Hepatic stellate cell (primary cell): ENCODE results near the gene TTC7B.

Source experiments
- DNase-seq: peaks from one replicate; pipeline ENCODE4 v3.0.0; 2011; ENCODE audit warnings: low spot score

Gene TTC7B

DNA sequence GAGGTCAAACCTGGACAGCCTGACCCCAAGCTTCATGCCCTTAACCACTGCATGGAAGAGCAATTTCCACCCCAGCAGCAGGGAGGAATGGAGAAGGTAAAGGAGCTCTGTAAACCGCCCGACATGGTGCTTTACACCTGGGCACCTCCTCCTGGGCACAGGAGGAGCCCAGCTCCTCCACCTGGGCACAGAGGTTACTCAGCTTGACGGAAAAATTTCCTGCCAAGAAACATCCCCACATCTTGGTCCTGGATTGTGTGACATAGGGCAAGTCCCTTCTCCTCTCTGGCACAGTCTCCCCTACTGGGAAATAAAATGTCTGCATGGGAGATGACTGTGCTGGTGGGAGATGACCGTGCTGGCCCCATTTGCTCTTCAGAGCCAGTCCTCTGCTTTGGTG, 40.8 kb downstream of the TTC7B start:
- DNase-seq = no peak

DNA sequence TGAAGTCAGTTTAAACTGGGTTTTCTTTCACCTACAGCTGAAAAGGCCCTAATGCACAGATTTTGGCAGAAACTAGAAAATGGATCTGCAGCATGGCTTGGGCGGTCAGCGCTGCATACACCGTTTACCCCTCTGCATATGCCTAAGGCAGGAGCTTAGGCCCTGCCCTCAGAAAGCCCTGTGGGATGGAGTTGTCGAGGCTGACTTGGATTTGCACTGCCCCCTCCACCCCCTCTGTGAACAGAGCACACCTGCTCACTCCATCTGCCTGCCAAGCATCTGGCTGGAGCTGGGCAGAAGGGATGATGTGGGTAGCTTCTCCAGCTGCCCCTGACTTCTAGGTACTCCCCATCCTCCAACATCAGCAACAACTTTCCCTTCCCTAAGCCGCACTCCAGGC, 41.9 kb downstream of the TTC7B start:
- no peak for DNase-seq

DNA sequence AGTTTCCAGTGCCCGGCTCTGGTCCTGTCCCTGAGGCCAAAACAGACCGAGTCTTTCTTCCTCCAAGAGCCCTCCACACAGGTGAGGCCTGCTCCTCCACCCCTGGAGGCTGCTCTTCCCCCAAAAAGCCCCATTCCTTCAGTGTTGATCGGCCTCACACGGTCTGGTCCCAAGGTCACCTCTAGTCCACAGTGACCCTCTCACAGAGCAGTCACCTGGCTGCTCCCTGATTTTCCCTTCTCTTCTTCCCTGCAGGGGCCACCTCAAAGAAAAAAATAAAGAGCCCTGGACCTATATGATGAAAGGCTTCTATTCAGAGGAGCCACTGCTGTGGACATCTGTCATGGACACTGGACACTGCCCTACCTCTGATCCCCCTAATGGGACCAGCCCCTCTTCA, 42.5 kb downstream of the TTC7B start:
- no peak for DNase-seq

DNA sequence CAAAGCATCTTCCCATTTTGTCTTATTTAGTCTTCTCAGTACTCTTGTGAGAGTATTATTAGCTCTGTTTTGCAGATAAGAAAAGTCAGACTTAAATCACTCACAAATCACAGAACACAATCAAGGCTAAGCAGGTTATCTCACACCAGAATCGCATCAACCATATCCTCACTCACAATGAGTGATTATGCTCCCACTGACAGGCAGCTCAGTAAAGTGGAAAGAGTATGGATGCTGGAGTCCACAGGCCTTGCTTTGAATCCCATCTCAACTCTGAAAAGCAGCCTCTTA, 43.1 kb downstream of the TTC7B start:
- no peak for DNase-seq

DNA sequence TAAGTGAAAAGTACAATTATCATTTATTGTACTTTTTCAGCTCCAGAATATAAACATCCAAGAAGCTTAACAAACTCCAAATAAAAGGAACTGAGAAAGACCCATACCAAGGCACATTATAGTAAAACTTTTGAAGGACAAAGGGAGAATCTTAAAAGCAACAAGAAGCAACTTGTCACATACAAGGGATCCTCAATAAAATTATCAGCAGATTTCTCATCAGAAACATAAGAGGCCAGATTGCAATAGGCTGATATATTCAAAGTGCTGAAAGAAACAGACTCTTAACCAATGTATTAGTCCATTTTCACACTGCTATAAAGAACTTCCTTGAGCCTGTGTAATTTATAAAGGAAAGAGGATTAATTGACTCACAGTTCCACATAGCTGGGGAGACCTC, 48.3 kb downstream of the TTC7B start:
- DNase-seq = no peak

DNA sequence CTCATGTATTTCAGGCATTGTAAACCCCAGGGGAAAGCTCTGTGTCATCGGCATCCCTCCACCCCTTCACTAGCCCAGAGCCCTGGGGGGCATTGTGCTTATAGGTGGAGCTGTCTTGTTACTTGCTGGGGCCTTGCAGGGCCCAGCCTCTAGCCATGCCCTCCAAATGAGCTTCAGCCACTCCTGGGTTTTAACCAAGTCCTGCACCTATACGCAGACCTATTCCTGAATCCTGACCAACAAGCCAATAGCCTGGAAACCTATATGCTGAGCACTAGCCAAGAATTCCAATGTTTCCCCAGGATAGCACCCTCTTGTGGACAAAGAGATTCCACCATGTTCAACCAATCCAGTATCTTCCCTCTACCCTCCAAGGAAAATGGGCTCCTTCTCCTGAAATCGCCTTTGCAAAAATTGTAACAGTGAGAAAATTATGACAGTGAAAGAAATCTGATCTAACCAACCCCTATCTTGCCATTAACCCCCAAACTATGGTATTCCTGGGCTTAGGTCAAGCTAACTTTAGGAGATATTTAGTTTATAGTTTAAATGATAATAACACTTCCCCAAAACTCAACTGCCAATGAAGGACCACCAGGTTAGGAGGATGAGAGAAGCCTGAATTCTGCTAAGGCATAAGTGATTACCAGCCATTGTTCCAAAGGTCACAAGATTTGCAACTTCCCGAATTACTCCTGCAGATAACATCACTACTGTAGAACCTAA, 55.5 kb downstream of the TTC7B start:
- no peak for DNase-seq

DNA sequence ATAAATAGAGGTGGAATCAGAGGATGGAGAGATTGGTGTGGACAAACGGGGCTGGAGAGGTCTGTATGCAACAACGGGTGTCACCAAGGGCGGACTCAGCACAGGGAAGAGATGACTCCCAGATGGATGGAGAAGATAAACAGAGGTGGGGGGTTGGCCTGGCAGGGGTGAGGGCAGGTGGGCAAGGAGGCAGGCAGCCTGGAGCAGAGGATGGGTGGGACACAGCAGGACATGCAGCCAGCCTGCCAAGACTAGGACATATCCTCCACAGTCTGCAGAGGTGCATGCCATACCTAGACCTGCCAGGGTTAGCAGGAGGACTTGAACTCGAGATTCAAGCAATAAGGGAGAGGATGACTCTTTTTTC, 56.2 kb downstream of the TTC7B start:
- no peak for DNase-seq

DNA sequence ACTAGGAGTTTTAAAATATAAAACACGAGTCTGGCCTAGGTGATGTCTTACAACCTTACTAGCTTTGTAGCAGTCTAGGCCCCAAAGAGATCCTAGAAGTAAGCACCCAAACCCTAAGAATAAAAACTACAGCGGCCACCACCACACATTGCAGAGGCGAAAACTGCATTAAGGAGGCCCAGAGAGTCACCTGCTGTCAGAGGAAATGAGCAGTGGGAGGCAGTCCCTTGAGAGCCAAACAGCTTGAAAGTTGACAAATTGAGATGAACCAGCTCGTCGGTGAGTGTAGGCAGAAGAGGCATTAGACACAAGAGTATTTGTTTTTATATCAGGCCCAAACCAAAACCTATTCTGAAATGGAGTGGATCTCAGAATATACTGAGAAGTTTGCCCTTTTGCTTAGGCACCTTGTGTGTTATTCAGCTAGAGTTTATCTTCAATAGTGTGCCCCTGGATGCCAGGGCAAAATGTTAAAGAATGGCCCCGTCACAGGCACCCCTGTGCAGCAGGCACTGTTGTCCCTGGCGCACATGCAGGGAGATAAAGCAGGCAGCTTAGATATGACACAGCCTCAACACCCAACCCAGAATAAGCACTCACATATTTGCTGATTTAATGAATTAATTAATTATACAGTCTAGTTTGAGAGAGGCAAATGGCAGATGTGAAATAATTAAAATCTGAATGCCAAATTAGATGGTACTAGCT, 56.7 kb downstream of the TTC7B start:
- DNase-seq = no peak

DNA sequence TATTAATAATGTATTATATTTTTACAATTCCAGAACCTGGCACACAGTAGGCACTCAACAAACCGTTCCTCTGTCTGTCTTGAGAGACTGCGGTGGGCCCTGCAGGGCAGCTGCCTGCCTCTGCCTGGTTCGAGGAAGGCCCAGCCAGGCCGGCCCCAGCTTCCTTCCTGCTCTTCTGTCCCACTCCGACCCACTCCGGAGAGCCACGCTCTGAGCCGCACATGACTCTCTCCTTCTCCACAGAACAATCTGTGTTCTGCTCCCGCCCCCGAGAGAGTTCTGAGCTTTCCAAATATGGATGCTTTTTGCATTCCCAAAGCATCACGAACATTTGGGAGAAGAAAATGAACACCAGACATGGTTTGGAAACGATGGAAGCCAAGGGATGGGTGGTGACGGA, 57.3 kb downstream of the TTC7B start:
- peak; percentile 32 for DNase-seq

DNA sequence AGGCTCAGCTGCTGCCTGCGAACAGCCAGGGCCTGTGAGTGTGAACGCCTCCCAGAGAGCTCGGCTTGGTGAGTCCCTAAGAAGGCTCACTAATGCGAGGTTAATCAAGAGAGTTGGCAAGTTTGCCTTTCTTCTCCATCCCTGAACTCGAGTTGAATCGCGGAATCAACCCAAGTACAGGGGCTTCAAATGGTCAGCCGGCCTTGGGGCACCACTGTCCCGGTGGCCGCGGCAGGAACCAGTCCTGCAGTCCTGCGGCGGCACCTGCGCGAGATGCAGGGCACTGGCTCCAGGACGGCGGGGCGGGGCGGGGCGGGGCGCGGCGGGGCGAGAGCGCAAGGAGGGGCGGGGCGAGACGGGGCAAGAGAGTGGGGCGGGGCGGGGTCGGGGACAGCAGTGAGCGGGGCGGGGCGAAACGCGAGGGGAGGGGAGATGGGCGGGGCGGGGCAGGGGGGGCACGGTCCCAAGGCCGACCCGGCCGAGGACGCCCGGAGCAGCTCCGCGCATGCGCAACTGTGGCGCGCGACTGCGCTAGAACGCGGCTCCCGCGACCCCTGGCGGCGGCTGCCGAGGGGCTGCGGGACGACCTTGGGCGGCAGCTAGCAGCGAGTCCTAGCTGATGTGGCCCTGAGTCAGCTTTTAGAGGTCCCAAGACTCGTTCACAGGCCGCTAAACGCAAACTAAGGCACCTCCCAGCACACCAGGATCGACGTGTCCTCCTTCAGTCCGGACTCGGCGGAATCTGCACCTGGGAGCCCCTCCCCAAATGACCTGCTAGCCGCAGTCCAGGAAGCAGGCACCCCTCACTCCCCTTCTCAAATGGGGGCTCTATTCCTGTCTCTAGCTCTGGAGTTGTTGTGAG, 58.0 kb downstream of the TTC7B start:
- peak; percentile 96 for DNase-seq

DNA sequence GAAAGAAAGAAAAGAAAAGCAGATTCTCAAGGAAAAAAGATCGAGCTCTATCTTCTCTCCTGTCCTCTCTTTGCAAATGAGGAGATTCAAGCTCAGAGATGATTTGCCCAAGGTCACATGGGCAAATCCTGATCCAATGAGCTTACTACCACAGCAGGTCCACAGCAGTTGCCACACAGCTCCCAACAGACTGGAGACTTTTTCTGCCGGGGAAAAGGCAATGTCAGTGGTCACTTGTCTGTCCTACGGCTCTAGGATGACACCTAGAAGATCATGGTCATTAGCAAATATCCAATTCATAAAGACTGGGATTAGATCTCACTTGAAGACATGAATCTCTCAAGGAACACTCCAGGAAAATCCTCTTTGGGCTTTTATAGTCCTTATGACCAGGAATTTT, 58.8 kb downstream of the TTC7B start:
- no peak for DNase-seq

DNA sequence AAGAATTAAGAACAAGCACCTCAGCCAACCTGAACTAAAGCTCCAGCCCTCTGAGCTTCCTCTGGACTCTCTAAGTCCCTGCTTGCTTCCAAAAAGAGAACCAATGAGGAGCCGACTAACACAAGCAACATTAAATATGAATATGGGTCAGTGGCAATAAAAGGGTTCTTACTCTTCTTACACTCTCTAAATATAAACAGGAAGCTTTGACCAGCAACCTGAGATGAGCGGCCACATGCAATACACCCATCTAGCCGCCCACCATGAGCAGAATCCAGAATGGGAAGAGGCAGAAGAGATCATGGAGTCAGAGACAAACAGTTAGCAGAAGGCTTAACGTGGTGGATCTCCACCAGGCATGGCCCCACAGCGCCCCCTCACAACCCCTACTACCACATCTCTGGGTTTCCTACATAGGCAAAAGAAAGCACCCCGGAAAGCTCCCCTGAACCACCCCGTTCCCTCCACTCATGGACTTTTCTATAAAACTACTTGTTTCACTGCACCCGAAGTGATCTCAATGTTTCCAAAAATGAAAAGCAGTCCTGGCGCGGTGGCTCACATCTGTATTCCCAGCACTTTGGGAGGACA, 59.4 kb downstream of the TTC7B start:
- DNase-seq = no peak

DNA sequence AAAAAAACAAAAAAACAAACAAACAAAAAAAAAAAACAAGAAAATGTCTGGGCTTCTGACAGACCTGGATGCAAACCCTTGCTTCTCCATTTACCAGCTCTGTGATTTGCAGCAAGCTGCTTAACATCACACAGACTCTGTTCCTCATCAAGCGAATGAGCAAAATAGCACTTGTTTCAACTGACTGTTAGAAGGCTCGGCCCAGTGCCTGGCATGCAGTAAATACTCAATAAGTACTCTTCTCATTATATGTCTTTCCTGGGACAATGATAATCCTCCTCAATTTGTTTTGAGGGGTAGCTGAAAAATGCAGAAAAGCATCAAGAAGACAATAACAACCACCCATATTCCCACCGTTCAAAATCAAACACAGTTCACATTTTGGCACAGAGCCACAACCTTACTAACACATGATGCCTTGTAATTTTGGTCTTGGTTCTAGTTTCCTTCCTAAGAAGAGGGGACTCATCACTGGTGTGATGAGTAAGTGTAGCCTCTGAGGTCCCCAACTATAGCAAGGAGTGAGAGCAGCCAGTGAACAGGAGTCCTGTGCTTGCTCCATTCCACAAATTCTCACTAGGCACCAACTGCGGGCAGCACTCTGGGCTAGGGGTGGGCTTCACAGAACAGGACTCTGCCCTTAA, 60.4 kb downstream of the TTC7B start:
- DNase-seq = no peak

DNA sequence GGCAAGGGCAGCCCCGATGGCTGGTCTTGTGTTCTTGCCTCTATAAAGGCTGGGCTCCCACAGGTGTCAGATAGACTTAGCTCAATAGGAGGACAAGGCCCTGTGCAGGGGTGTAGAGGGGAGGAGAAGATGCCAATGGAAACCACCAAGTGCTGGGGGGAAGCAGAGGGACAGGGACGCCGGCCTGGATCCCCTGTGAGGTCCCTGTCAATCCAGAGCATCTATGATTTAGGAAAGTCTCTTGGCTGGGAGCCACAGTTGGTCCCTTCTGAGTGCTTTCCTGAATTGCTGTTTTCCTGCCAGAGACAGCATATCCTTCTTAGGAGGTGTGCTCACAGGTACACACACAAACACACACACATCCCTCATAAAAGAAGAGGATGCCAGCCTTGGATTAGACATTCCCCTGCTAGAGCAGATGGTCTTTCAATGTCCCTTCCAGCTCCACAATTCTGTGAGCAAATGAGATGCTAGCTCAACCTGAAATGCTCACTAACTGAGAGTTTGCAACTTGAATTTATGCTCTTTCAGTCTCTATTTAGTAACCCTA, 62.7 kb downstream of the TTC7B start:
- no peak for DNase-seq

DNA sequence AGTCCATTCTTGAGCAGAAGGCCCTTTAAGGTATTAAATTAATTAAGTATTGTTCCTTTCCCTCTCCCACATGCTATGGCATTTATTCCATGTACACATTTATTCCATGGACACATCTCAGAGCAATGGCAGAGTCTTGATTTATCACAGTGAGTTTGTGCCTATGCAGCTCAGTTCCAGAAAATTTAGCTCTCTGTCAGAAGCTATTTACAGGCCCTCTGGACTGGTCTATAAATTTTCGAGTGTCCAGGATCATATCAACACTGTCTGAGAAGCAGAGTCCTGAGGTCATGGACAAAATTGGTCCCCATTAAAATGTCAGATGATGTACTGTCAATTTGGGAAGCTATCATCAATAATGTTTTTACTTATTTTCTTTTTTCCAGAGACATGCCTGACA, 65.5 kb downstream of the TTC7B start:
- DNase-seq = no peak

DNA sequence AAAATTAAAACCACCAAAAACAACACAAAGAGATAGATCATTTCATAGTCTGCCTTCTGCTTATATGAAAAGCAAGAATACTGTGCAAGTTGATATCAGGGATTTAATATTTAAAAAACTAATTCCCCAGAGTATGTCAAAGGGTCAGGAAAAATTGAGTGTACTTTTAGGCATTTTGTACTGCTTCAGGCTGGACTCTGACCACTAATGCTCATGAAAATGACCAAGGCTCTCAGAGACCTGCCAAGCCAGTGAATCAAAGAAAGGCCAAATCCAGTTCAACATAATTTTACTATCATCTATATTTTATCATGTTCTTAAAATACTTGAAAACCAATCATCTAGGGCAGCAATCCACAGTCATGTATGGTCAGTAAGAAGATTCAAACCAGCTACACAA, 66.0 kb downstream of the TTC7B start:
- no peak for DNase-seq

DNA sequence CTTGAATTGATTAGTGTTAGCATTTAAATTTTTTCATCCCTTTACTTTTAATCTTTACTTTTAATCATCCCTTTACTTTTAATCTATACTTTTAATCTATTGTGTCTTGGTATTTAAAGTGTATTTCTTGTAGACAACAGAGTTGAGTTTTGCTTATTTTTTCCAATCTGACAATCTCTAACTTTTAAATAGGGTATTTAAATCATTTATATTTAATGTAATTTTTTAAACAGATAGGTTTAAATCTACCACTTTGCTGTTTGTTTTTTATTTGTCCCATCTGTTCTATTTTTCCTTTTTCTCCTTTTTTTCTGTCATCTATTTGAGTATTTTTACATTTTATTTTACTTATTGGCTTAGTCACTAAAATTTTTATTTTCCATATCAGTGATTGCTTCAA, 68.3 kb downstream of the TTC7B start:
- no peak for DNase-seq

DNA sequence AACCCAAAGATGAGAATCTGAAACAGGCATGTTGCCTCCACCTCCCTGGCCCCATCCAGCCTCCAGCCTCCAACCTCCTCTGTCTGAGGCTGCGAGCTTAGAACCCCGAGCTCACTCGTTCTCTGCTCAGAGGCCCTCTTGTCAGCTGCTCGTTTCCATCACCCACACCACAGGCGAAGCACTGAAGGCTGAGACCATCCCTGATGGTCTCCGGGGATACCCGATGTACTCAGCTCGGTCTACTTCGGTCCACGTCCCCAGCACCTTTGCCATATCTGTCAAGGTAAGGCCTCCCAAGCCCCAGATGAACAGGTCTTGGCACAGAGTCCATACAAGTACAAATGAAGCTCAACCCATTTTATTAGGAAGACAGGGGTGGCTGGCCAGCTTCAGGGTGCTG, 72.4 kb downstream of the TTC7B start:
- DNase-seq = no peak

DNA sequence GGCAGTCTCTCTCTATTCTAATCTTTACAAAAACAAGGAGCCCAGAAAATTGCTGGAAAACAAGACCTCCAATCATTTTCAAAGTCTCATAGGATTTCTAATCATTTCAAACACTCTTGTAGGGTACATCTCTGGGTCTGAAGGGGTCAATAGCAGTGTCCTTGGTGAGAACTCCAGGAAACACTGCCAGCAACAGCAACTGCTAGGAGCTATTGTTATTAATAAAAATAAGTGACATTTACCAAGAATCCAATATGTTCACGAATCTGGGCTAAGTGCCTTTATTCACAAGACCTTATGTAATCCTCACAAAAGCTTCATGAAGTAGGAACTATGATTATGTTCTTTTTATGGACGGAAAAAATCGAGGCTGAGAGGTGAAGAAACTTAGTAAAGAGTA, 72.8 kb downstream of the TTC7B start:
- no peak for DNase-seq

DNA sequence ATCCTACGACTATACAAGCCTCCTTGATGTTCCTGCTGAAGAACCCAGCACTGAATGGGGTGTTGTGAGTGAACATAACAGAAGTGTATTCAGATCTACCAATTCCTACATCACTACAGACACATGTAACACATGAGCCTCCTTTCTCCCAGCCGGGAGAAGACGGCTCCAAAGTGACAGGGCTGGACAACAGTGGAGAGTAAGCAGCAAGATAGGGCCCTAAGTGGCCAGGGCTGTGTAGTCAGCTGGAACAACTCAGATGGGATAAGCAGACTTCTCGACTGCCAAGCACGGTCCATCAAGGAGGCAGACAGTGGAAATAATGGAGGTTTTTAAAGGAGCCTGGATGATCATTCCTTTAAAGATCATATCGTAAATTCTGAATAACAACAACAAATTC, 73.5 kb downstream of the TTC7B start:
- DNase-seq = no peak

DNA sequence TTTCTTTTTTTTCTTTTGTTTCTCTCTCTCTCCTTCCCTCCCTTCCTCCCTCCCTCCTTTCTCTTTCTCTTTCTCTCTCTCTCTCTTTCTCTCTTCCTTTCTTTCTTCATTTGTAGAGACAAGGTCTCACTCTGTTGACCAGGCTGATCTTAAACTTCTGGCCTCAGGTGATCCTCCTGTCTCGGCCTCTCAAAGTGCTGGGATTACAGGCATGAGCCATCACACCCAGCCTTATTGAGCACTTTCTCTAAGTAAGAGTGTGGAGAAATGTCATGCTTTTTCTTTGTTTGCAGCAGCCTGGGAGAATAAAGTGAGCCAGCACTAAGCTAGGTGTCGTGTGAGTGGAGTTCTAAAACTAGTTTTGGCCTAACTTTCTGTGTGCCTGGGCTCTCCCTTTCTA, 74.0 kb downstream of the TTC7B start:
- no peak for DNase-seq

DNA sequence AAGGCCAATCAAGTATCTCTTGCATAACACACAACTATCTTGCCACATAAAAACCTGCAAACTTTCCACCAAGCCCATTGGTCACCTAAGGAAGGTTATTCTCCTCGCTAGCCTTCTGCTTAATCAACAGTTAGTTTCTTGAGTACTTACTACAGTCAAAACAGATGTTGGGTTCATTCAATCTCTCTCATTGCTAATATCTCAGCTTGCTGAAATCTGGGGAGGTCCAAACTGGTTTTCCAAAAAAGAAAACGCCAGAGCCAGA, 74.6 kb downstream of the TTC7B start:
- no peak for DNase-seq
